Tibial artery (tissue), 4 donors: Measurements from ENCODE around the gene ASB13.

Experiments
- DNase-seq, 2 donors: peaks; one replicate each; pipeline ENCODE4 v3.0.0-alpha.2; 2019
- H3K27ac ChIP-seq, 2 donors: fragments of 200-600 bp; sonication (generic) in 1 of 2; 1 replicate in 1 of 2; 2 replicates in 1 of 2; pipeline ENCODE4 v1.5.1; 2018 to 2019; ENCODE audit warnings: mild to moderate bottlenecking in 1 of 2
- H3K27me3 ChIP-seq, 2 donors: fragments of 200-600 bp; sonication (generic) in 1 of 2; one replicate each; pipeline versions ENCODE4 v1.5.1 to v1.6.0; 2016 to 2019
- H3K36me3 ChIP-seq, 3 donors: fragments of 200-600 bp; sonication (generic) in 2 of 3; one replicate each; pipeline ENCODE4 v1.5.1; 2016 to 2019; ENCODE audit warnings: mild to moderate bottlenecking in 2 of 3
- H3K4me1 ChIP-seq, 4 donors: fragments of 200-600 bp; sonication (generic) in 2 of 4; 1 replicate in 3 of 4; 2 replicates in 1 of 4; pipeline ENCODE4 v1.5.1; 2016 to 2019
- H3K4me3 ChIP-seq, 2 donors: fragments of 200-600 bp; sonication (generic) in 1 of 2; 1 replicate in 1 of 2; 2 replicates in 1 of 2; pipeline ENCODE4 v1.5.1; 2018 to 2019; ENCODE audit warnings: mild to moderate bottlenecking in 2 of 2
- H3K9me3 ChIP-seq, 3 donors: fragments of 200-600 bp; sonication (generic) in 1 of 3; one replicate each; pipeline ENCODE4 v1.5.1; 2016 to 2019
- intact Hi-C: fragments of 100-400 bp; cut with DNase I; formaldehyde crosslinking; loops from one replicate; pipeline ENCODE4 v1.15.0; 2023; ENCODE audit warnings: low total_unique reads
- TF ChIP-seq, protein P1 (sequence below), 2 experiments: fragments of 200-600 bp in 1 of 2; fragments of 450-650 bp in 1 of 2; IDR thresholded peaks; one replicate each; pipeline ENCODE4 v1.5.1; 2017 to 2019; ENCODE audit warnings: antibody characterized with exemption in 2 of 2, mild to moderate bottlenecking in 1 of 2, moderate library complexity in 1 of 2

ASB13 gene

DNA sequence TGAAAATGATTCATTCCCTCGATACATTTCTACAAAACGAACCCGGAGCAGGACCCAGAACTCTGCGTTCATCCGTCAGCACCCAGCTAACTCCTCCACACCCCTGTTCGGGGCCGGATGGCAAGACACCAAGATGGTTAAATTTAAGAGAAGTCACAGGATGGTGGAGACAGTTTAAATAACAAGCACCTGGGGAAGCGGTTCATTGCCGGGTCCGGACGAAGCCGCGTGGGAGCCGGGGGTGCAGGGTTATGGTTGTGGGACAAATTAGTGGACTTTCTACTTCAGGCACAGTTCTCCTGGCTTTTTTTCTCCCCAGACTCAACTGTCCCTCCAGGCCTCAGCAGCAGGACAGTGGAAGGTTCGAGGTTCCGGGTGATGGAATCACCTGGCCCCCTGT is 45.4 kb downstream of the ASB13 start:
- DNase-seq = peak in 1 of 2 donors; percentile 65
- TF ChIP-seq, protein P1, sequence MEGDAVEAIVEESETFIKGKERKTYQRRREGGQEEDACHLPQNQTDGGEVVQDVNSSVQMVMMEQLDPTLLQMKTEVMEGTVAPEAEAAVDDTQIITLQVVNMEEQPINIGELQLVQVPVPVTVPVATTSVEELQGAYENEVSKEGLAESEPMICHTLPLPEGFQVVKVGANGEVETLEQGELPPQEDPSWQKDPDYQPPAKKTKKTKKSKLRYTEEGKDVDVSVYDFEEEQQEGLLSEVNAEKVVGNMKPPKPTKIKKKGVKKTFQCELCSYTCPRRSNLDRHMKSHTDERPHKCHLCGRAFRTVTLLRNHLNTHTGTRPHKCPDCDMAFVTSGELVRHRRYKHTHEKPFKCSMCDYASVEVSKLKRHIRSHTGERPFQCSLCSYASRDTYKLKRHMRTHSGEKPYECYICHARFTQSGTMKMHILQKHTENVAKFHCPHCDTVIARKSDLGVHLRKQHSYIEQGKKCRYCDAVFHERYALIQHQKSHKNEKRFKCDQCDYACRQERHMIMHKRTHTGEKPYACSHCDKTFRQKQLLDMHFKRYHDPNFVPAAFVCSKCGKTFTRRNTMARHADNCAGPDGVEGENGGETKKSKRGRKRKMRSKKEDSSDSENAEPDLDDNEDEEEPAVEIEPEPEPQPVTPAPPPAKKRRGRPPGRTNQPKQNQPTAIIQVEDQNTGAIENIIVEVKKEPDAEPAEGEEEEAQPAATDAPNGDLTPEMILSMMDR (IDR thresholded peaks at IDR 0.05) = no peak
- H3K4me1 ChIP-seq = peaks cover 0 to 78% (median 60%) of the 10 kb centered on the region in 4 donors
- H3K36me3 ChIP-seq = no peaks in the 10 kb centered on the region
- no peak overlapping the region for H3K4me3 ChIP-seq
- peak overlapping the region; percentile 88 to 89 for H3K27ac ChIP-seq
- intact Hi-C loops = no loop called here
- H3K27me3 ChIP-seq = no peaks in the 10 kb centered on the region
- no peaks in the 10 kb centered on the region for H3K9me3 ChIP-seq

DNA sequence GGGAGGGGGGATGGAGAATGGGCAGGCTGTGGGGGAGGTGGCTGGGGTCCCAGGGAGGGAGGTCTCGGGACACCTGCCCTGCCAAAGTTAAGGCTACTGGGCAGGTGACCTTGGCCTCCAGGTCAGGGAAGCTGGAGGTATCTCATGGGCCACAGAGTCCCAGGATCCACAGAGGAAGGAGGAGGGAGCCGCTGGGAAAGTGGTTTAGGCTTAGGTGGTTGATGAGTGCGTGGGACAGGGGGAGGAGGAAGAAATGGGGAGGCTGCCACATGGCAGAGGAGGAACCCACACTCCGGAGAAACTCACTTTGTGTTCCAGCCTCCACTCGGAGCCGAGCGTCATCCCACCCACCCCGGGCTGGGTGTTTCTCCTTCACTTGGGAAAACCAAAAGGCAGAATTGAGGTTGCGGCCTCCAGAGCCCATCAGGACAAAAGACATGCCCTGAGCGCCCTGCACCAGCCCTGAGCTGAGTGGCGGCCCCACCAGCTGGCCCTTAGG is 46.1 kb downstream of the ASB13 start:
- TF ChIP-seq, protein P1 (IDR thresholded peaks at IDR 0.05) = no peak
- peaks cover 0 to 81% (median 65%) of the 10 kb centered on the region in 4 donors for H3K4me1 ChIP-seq
- no peaks in the 10 kb centered on the region for H3K27me3 ChIP-seq
- no peaks in the 10 kb centered on the region for H3K36me3 ChIP-seq
- intact Hi-C loops = no loop called here
- DNase-seq = peak; percentile 58 to 89
- H3K27ac ChIP-seq = peak overlapping the region; percentile 88 to 89
- no peaks in the 10 kb centered on the region for H3K9me3 ChIP-seq
- no peak overlapping the region for H3K4me3 ChIP-seq

DNA sequence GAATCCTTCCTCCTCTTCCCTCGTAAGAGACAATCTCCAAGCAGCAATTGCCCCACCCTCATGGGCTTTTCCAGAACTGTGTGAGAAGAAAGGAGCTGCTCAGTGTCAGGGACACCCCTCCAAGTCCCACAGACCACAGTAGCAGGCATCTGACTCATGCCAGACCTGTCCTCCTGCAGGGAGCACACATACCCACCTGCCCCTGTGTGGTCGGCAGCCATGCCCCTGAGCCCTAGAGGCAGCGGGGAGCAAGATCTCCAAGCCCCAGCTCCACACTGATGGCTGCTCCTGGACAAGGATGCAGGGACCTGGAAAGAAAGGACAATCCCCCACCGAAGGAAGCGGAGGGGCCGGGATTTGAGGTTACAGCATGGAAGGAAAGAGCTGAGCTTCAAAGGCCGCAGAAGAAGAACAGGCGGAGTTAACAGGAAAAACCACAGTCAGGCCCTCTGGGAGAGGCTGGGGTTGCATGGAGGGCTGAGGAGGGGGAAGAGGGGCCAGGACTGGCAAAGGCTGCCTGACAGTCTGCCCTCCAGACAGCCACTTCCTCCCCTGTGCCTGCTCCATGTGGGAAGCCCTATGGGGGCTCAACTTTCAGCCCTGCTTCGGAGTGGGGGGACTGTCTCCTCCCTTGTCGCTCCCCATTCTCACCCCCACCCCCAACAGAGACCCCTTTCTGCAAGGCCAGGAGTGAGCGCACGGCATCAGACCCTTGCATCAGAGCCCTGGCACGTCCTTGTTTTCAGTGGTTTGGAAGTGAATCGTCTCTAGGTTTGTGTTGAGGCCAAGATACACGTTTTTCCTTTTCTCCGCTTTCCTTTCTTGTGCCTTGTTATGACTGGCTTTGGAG is 46.8 kb downstream of the ASB13 start:
- Histone ChIP-seq H3K9me3 (no peaks in the 10 kb centered on the region), H3K4me3 (no peak overlapping the region), H3K36me3 (no peaks in the 10 kb centered on the region), H3K4me1 (peaks cover 0 to 88% (median 70%) of the 10 kb centered on the region in 4 donors), H3K27ac (peak overlapping the region; percentile 88 to 89), H3K27me3 (no peaks in the 10 kb centered on the region)
- DNase-seq = peak; percentile 66 to 84
- intact Hi-C loops = no loop called here
- TF ChIP-seq, protein P1 (IDR thresholded peaks at IDR 0.05) = no peak

DNA sequence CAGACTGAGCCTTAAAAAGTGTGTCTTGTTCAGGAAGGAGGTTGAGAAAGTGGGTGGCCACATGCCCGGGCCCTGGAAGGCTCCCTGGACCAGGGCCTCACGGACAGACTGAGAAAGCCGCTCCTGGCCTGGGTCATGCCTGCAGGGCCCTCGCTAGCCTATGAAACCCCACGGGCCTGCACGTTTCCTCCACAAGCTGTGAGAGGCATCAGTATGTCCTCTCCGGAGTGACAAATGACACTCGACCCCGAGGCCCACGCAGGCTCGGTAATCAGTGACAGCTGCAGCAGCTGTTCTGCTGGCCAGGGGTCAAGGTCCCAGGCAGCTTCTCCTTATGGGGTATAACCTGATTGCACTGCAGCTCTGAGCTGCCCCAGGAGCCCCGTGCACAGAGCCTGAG is 47.6 kb downstream of the ASB13 start:
- H3K36me3 ChIP-seq = no peaks in the 10 kb centered on the region
- H3K9me3 ChIP-seq = no peaks in the 10 kb centered on the region
- peak; percentile 83 to 92 for DNase-seq
- peaks cover 0 to 95% (median 77%) of the 10 kb centered on the region in 4 donors for H3K4me1 ChIP-seq
- TF ChIP-seq, protein P1 (IDR thresholded peaks at IDR 0.05) = no peak
- H3K4me3 ChIP-seq = no peak overlapping the region
- H3K27ac ChIP-seq = peak overlapping the region; percentile 88 to 89
- intact Hi-C loops = no loop called here
- no peaks in the 10 kb centered on the region for H3K27me3 ChIP-seq

DNA sequence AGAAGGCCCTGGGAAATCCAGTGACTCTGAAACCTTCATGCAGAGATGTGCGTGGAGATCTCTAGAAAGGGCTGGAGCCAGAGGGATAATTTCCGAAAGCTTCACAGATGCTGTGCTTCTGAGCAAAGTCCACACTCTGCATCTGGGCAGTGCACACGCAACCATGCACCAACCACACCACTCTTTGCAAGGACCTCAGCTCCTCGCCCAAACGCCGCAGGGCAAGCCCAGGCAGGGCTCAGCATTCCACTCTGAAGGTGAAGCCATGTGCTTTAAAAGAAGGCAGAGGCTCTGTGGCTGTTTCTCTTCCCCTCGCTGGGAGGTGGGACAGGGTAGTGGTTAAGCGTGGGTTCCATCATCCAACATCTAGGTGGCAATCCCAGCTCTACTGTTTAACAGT is 48.4 kb downstream of the ASB13 start:
- TF ChIP-seq, protein P1 (IDR thresholded peaks at IDR 0.05) = no peak
- Histone ChIP-seq H3K36me3 (no peaks in the 10 kb centered on the region), H3K4me3 (no peak overlapping the region), H3K27ac (peak overlapping the region; percentile 88 to 89), H3K4me1 (peaks cover 0 to 99% (median 82%) of the 10 kb centered on the region in 4 donors), H3K9me3 (no peaks in the 10 kb centered on the region), H3K27me3 (no peaks in the 10 kb centered on the region)
- DNase-seq = no peak
- intact Hi-C loops = no loop called here
